Retinal pigment epithelial cell (primary cell): ENCODE measurements around the gene SLITRK5.
A peak's percentile ranks its signal among the peaks of the same experiment; 100 is the strongest.

Experiments used
- DNase-seq: peaks from one replicate; pipeline ENCODE4 v3.0.0-alpha.2; 2010; ENCODE audit warnings: low read depth
- H3K4me3 ChIP-seq: 2 replicates; pipeline ENCODE4 v1.5.1; 2011; ENCODE audit warnings: mild to moderate bottlenecking, low read length, control low read depth, moderate library complexity
- CTCF ChIP-seq: conservative IDR thresholded peaks from 2 replicates; pipeline ENCODE4 v1.5.1; 2011; ENCODE audit warnings: low read depth, low read length, control low read depth, inconsistent platforms

SLITRK5 gene

GRCh38 chr13:87671753-87672605 lies 808 bp downstream of the SLITRK5 start:
- DNase-seq, result no peak
- H3K4me3 ChIP-seq, result peak overlapping the region; percentile 73
- no peak for TF ChIP-seq CTCF

- no peak for DNase-seq
- no peak for TF ChIP-seq CTCF
- H3K4me3 ChIP-seq, result peak overlapping the region; percentile 73
These were observed 3.1 kb downstream of the SLITRK5 start for GRCh38 chr13:87674247-87674738.

GRCh38 chr13:87675851-87676250 lies 4.7 kb downstream of the SLITRK5 start:
- no peak overlapping the region for H3K4me3 ChIP-seq
- no peak for DNase-seq
- TF ChIP-seq CTCF, result no peak

GRCh38 chr13:87676254-87677042 lies 5.3 kb downstream of the SLITRK5 start:
- DNase-seq, result no peak
- no peak for TF ChIP-seq CTCF
- no peak overlapping the region for H3K4me3 ChIP-seq

- no peak for TF ChIP-seq CTCF
- H3K4me3 ChIP-seq, result peak overlapping the region; percentile 61
- DNase-seq, result no peak
These were observed 5.9 kb downstream of the SLITRK5 start for GRCh38 chr13:87677043-87677495.

- DNase-seq, result no peak
- TF ChIP-seq CTCF, result no peak
- H3K4me3 ChIP-seq, result peak overlapping the region; percentile 61
These were observed 6.6 kb downstream of the SLITRK5 start for GRCh38 chr13:87677496-87678371.
